ENCODE measurements around the gene KIF23. TPM values are rescaled to one million over a fixed set of nuclear protein-coding genes. Genes with fewer than 3 reads are reported as not detected.

Gene KIF23
- total and polyA plus RNA-seq, 2 experiments from 2014 or later, result 12.3 to 58.9 TPM

GRCh38 chr15:69467636-69468035, 53.5 kb downstream of the KIF23 start:
- Histone ChIP-seq H3K27me3 (no peaks in the 10 kb centered on the region), H3K4me3 (no peak overlapping the region), H3K4me1 (ENCODE audit: low read depth) (peaks cover 10% of the 10 kb centered on the region), H3K36me3 (no peaks in the 10 kb centered on the region), H3K27ac (no peak overlapping the region), H3K9me3 (ENCODE audit: low read depth) (no peaks in the 10 kb centered on the region)
- no peak for TF ChIP-seq CTCF (IDR thresholded peaks at IDR 0.05; ENCODE audit: low read depth, low read length)
- no peak for DNase-seq (ENCODE audit: low read depth in 1 of 2, low spot score in 1 of 2)

- Histone ChIP-seq H3K27ac (no peak overlapping the region), H3K9me3 (ENCODE audit: low read depth) (no peaks in the 10 kb centered on the region), H3K4me3 (no peak overlapping the region), H3K4me1 (ENCODE audit: low read depth) (peaks cover 4% of the 10 kb centered on the region), H3K27me3 (no peaks in the 10 kb centered on the region), H3K36me3 (no peaks in the 10 kb centered on the region)
- peak in 1 of 2 donors; percentile 44 for DNase-seq (ENCODE audit: low read depth in 1 of 2, low spot score in 1 of 2)
- TF ChIP-seq CTCF (IDR thresholded peaks at IDR 0.05; ENCODE audit: low read depth, low read length), result no peak
These were observed 54.3 kb downstream of the KIF23 start for GRCh38 chr15:69468241-69469121.

- Histone ChIP-seq H3K4me3 (no peak overlapping the region), H3K27me3 (no peaks in the 10 kb centered on the region), H3K9me3 (ENCODE audit: low read depth) (no peaks in the 10 kb centered on the region), H3K36me3 (no peaks in the 10 kb centered on the region), H3K4me1 (ENCODE audit: low read depth) (peaks cover 3% of the 10 kb centered on the region), H3K27ac (no peak overlapping the region)
- no peak for DNase-seq (ENCODE audit: low read depth in 1 of 2, low spot score in 1 of 2)
- TF ChIP-seq CTCF (IDR thresholded peaks at IDR 0.05; ENCODE audit: low read depth, low read length), result no peak
These were observed 55.5 kb downstream of the KIF23 start for GRCh38 chr15:69469467-69470201.

GRCh38 chr15:69472046-69472445, 57.9 kb downstream of the KIF23 start:
- no peak overlapping the region for H3K27ac ChIP-seq
- DNase-seq (ENCODE audit: low read depth in 1 of 2, low spot score in 1 of 2), result no peak
- H3K36me3 ChIP-seq, result no peaks in the 10 kb centered on the region
- H3K9me3 ChIP-seq (ENCODE audit: low read depth), result no peaks in the 10 kb centered on the region
- TF ChIP-seq CTCF (IDR thresholded peaks at IDR 0.05; ENCODE audit: low read depth, low read length), result no peak
- no peak overlapping the region for H3K4me3 ChIP-seq
- H3K4me1 ChIP-seq (ENCODE audit: low read depth), result peaks cover 3% of the 10 kb centered on the region
- no peaks in the 10 kb centered on the region for H3K27me3 ChIP-seq

- Histone ChIP-seq H3K9me3 (ENCODE audit: low read depth) (no peaks in the 10 kb centered on the region), H3K27ac (no peak overlapping the region), H3K4me1 (ENCODE audit: low read depth) (peaks cover 3% of the 10 kb centered on the region), H3K36me3 (no peaks in the 10 kb centered on the region), H3K4me3 (no peak overlapping the region), H3K27me3 (no peaks in the 10 kb centered on the region)
- TF ChIP-seq CTCF (IDR thresholded peaks at IDR 0.05; ENCODE audit: low read depth, low read length), result no peak
- DNase-seq (ENCODE audit: low read depth in 1 of 2, low spot score in 1 of 2), result no peak
These were observed 58.4 kb downstream of the KIF23 start for GRCh38 chr15:69472562-69472961.
